ENCODE measurements around the gene SLC31A1.

- no peak for TF ChIP-seq POLR2A (IDR thresholded peaks at IDR 0.05)
- TF ChIP-seq CTCF (IDR thresholded peaks at IDR 0.05) = no peak
- no peak for TF ChIP-seq POLR2AphosphoS5 (IDR thresholded peaks at IDR 0.05)
- TF ChIP-seq EP300 (IDR thresholded peaks at IDR 0.05) = no peak
Measured at GRCh38 chr9:113231701-113232100, 10.4 kb downstream of the SLC31A1 start.
